GM12878 (cell line): Measurements from ENCODE around the gene KLK3. TPM values are rescaled to one million over a fixed set of nuclear protein-coding genes. Genes with fewer than 3 reads are reported as not detected.

ENCODE experiments used
- ATAC-seq: fragments of 200-7000 bp; cut with Tn5 transposase; 3 replicates; pipeline ENCODE4 v1.9.1; 2020; ENCODE audit warnings: mild to moderate bottlenecking, moderate library complexity
- Bru-seq: library from RNA; stranded (reverse); fragments of 400-500 nt; gene quantifications from one replicate; lab custom pipeline; 2021; lab: Mats Ljungman, UMichigan
- BruChase-seq, 2 experiments: library from RNA; stranded (reverse); fragments of 400-500 nt; gene quantifications; one replicate each; lab custom pipeline; 2021; lab: Mats Ljungman, UMichigan
- BruUV-seq: library from RNA; stranded (reverse); fragments of 400-500 nt; replicated peaks from 2 replicates; lab custom pipeline; 2021; lab: Mats Ljungman, UMichigan
- CTCF ChIA-PET: fragments of 300-600 bp; sonication (Branson Sonifier 250); formaldehyde crosslinking; extraction: SDS; loops from one replicate; lab custom pipeline; 2021; ENCODE audit warnings: inconsistent platforms; lab: Yijun Ruan, JAX
- POLR2A ChIA-PET: fragments of 350-600 bp; formaldehyde crosslinking; extraction: SDS; loops from one replicate; lab custom pipeline; 2021; ENCODE audit warnings: inconsistent platforms; lab: Charles Lee
- RAD21 ChIA-PET: fragments of 300-600 bp; sonication (Branson Sonifier 250); formaldehyde crosslinking; loops from one replicate; lab custom pipeline; 2023; ENCODE audit warnings: antibody characterized with exemption; ENCODE audit not compliant: unreplicated experiment; lab: Charles Lee
- SMC1A ChIA-PET: fragments of 300-600 bp; sonication (Branson Sonifier 250); formaldehyde crosslinking; loops from one replicate; lab custom pipeline; 2023; ENCODE audit not compliant: unreplicated experiment, uncharacterized antibody; lab: Charles Lee
- DNase-seq: peaks from one replicate; pipeline ENCODE4 v3.0.0-alpha.2; 2011; ENCODE audit warnings: low read depth, low spot score
- FAIRE-seq: peaks from 3 replicates; lab custom pipeline; 2011; peaks lifted over from hg19 to GRCh38; lab: Jason Lieb, UNC
- H2AFZ ChIP-seq: 2 replicates; pipeline ENCODE4 v1.6.0; 2011; ENCODE audit warnings: low read depth, low read length, control low read depth; ENCODE audit not compliant: control insufficient read depth
- H3K27ac ChIP-seq: 2 replicates; pipeline ENCODE4 v1.5.1; 2011; ENCODE audit warnings: control low read depth; ENCODE audit not compliant: control insufficient read depth, insufficient read depth
- H3K27me3 ChIP-seq, 2 experiments: replicated peaks in 1 of 2; 2 replicates each; pipeline versions ENCODE4 v1.6.0 to v1.6.1; 2011; ENCODE audit warnings: low read length in 1 of 2; ENCODE audit not compliant: control insufficient read depth in 2 of 2, insufficient read depth in 2 of 2
- H3K36me3 ChIP-seq, 2 experiments: 2 replicates each; pipeline ENCODE4 v1.5.1; 2011; ENCODE audit warnings: low read length in 1 of 2; ENCODE audit not compliant: control insufficient read depth in 2 of 2, insufficient read depth in 2 of 2
- H3K4me1 ChIP-seq: 2 replicates; pipeline ENCODE4 v1.6.1; 2011; ENCODE audit warnings: mild to moderate bottlenecking, low read length, moderate library complexity, mixed read lengths; ENCODE audit not compliant: control insufficient read depth, insufficient read depth
- H3K4me2 ChIP-seq: 2 replicates; pipeline ENCODE4 v1.6.0; 2011; ENCODE audit warnings: control low read depth; ENCODE audit not compliant: control insufficient read depth, insufficient read depth
- H3K4me3 ChIP-seq: fragments of 200-600 bp; sonication (generic); 2 replicates; pipeline ENCODE4 v1.5.1; 2016
- H3K79me2 ChIP-seq: 2 replicates; pipeline ENCODE4 v1.6.0; 2011; ENCODE audit warnings: low read length; ENCODE audit not compliant: control insufficient read depth, insufficient read depth
- H3K9ac ChIP-seq: 2 replicates; pipeline ENCODE4 v1.8.0; 2011; ENCODE audit warnings: low read length, control low read depth, mixed read lengths; ENCODE audit not compliant: control insufficient read depth, insufficient read depth
- H3K9me3 ChIP-seq: replicated peaks from 3 replicates; pipeline ENCODE4 v1.5.1; 2011; ENCODE audit warnings: mild to moderate bottlenecking, low read length; ENCODE audit not compliant: control insufficient read depth, insufficient read depth
- H4K20me1 ChIP-seq: 2 replicates; pipeline ENCODE4 v1.6.0; 2011; ENCODE audit not compliant: control insufficient read depth, insufficient read depth
- ETV6 ChIP-seq, 2 experiments: fragments of 450-650 bp in 1 of 2; IDR thresholded peaks in 1 of 2; conservative IDR thresholded peaks in 1 of 2; 2 replicates each; pipeline ENCODE4 v1.6.1; 2014; ENCODE audit warnings: antibody characterized with exemption in 1 of 2, borderline replicate concordance in 1 of 2, low read depth in 1 of 2, mild to moderate bottlenecking in 1 of 2, moderate library complexity in 1 of 2
- LARP7 ChIP-seq: fragments of 450-650 bp; IDR thresholded peaks from 2 replicates; pipeline ENCODE4 v1.6.1; 2017; ENCODE audit warnings: mild to moderate bottlenecking
- POLR2AphosphoS2 ChIP-seq: IDR thresholded peaks from 2 replicates; pipeline ENCODE4 v1.6.1; 2011; ENCODE audit warnings: low read depth, mild to moderate bottlenecking, low read length, improper control_type of control experiment, moderate library complexity
- POLR2AphosphoS5 ChIP-seq: IDR thresholded peaks from 2 replicates; pipeline ENCODE4 v1.6.1; 2011; ENCODE audit warnings: mild to moderate bottlenecking, low read length, inconsistent platforms
- TCF12 ChIP-seq: IDR thresholded peaks from 2 replicates; pipeline ENCODE4 v1.6.1; 2011; ENCODE audit warnings: low read depth, mild to moderate bottlenecking, low read length
- WGBS: methylation state at CpG from one replicate; pipeline ENCODE4 v1.1.6; 2016; ENCODE audit warnings: low lambda C conversion rate; ENCODE audit not compliant: insufficient replicate concordance, insufficient coverage; ENCODE audit errors: missing lambda C conversion rate; 5-methylcytosine and 5-hydroxymethylcytosine counted together
- in situ Hi-C: fragments of 300-500 bp; cut with MboI; formaldehyde crosslinking; loops from 9 replicates; pipeline ENCODE4 v1.14.3; 2018; ENCODE audit warnings: mixed read lengths
- intact Hi-C: fragments of 100-400 bp; cut with micrococcal nuclease; formaldehyde crosslinking; loops from one replicate; pipeline ENCODE4 v1.14.2; 2022; ENCODE audit not compliant: unreplicated experiment
- long read RNA-seq, 2 experiments: library from polyadenylated mRNA; unstranded; transcript quantifications; one replicate each; pipeline ENCODE4 v2.0.0, GENCODE V29; 2019 to 2020
- polyA minus RNA-seq, 3 experiments: library from RNA; depleted of rRNA, polyadenylated mRNA; stranded (reverse); fragments of >200 nt; gene quantifications; 2 replicates each; pipeline ENCODE4 v1.2.3, GENCODE V29; 2011
- polyA plus RNA-seq, 11 experiments: library from polyadenylated mRNA; depleted of rRNA in 4 of 11; unstranded in 6 of 11; stranded (reverse) in 5 of 11; fragments of >200 nt; fragmentation: Nextera tagmentation in 4 of 11; fragmentation: Illumina TruSeq in 1 of 11; extraction: Ambion mirVana in 4 of 11; extraction: Trizol in 1 of 11; gene quantifications; 1 replicate in 1 of 11; 2 replicates in 10 of 11; pipeline versions ENCODE4 v1.2.1 to v1.2.3, GENCODE V29; 2011 to 2016; ENCODE audit warnings: inconsistent platforms in 2 of 11, missing spikeins in 2 of 11, low read depth in 1 of 11
- total RNA-seq, 4 experiments: library from RNA; depleted of rRNA in 3 of 4; stranded (reverse); fragments of >200 nt in 3 of 4; fragmentation: Illumina TruSeq in 1 of 4; extraction: Trizol in 1 of 4; gene quantifications; 2 replicates each; pipeline versions ENCODE4 v1.2.1 to v1.2.3, GENCODE V29; 2013 to 2021
- TF ChIP-seq, protein P1 (sequence below): IDR thresholded peaks from 2 replicates; pipeline ENCODE4 v1.6.1; 2011; ENCODE audit warnings: borderline replicate concordance, low read depth, mild to moderate bottlenecking, moderate library complexity, low read length; ENCODE audit not compliant: insufficient read depth, poor library complexity, severe bottlenecking
- TF ChIP-seq, protein P2 (sequence below): fragments of 450-650 bp; IDR thresholded peaks from 2 replicates; pipeline ENCODE4 v1.6.1; 2017; ENCODE audit warnings: antibody characterized with exemption, mild to moderate bottlenecking, moderate library complexity

The KLK3 gene
- not detected in 2 replicates for total RNA-seq (2013; cell fraction: nucleolus; rRNA removed)
- total RNA-seq (2014; rRNA removed) (not detected in 2 replicates), total RNA-seq (2014; rRNA removed; fragmentation: Illumina TruSeq; extraction: Trizol) (not detected in 2 replicates), total RNA-seq (2021) (not detected in 2 replicates), polyA plus RNA-seq (2011; rRNA removed) (0.09 and 0.31 TPM in 2 replicates), polyA plus RNA-seq (2014; fragmentation: Illumina TruSeq; extraction: Trizol) (not detected in 2 replicates), polyA plus RNA-seq (2014; fragmentation: Nextera tagmentation; extraction: Ambion mirVana) (not detected), polyA plus RNA-seq (2014; rRNA removed) (not detected in 2 replicates), polyA plus RNA-seq (2016; fragmentation: Nextera tagmentation; extraction: Ambion mirVana) (not detected), polyA minus RNA-seq (2011; rRNA and poly(A)+ RNA removed) (0.15 TPM in 1 of 2 replicates, not detected in the other), Bru-seq, nascent RNA (not detected), BruChase-seq, experiment 1, labeled RNA remaining after a 6-hour chase (not detected), BruChase-seq, experiment 2, labeled RNA remaining after a 2-hour chase (not detected)
- polyA plus RNA-seq (2011; ENCODE audit: low read depth): not detected
- 0.07 and 0.20 TPM in 2 replicates for polyA plus RNA-seq (2011; cell fraction: cytosol; rRNA removed)
- polyA plus RNA-seq (2011; cell fraction: nucleus; rRNA removed): 0.31 and 0.83 TPM in 2 replicates
- polyA plus RNA-seq (2012): not detected in 2 replicates
- not detected in 2 replicates for polyA minus RNA-seq (2011; cell fraction: cytosol; rRNA and poly(A)+ RNA removed)
- 0.36 TPM in 1 of 2 replicates, not detected in the other for polyA minus RNA-seq (2011; cell fraction: nucleus; rRNA and poly(A)+ RNA removed)
- long read RNA-seq, experiment 1: 0 reads
- long read RNA-seq, experiment 2: 0 reads

DNA sequence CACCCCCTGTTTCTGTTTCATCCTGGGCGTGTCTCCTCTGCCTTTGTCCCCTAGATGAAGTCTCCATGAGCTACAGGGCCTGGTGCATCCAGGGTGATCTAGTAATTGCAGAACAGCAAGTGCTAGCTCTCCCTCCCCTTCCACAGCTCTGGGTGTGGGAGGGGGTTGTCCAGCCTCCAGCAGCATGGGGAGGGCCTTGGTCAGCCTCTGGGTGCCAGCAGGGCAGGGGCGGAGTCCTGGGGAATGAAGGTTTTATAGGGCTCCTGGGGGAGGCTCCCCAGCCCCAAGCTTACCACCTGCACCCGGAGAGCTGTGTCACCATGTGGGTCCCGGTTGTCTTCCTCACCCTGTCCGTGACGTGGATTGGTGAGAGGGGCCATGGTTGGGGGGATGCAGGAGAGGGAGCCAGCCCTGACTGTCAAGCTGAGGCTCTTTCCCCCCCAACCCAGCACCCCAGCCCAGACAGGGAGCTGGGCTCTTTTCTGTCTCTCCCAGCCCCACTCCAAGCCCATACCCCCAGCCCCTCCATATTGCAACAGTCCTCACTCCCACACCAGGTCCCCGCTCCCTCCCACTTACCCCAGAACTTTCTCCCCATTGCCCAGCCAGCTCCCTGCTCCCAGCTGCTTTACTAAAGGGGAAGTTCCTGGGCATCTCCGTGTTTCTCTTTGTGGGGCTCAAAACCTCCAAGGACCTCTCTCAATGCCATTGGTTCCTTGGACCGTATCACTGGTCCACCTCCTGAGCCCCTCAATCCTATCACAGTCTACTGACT is at the start of gene KLK3:
KLK3 (plus strand) TSS at position 280 of the 775 bp plus-strand sequence; CDS start at position 321, 41 bp downstream.
- Histone ChIP-seq H3K9ac (no peak within 1 kb of the TSS), H3K4me3 (no peak within 1 kb of the TSS), H3K36me3 (no peaks in the 10 kb centered on the region), H3K27me3 (no peaks in the 10 kb centered on the region; a peak in 3 of 4 replicates), H4K20me1 (no peaks in the 10 kb centered on the region), H3K9me3 (no peaks in the 10 kb centered on the region; the same call in 2 of the 3 replicates), H2AFZ (no peak within 1 kb of the TSS), H3K79me2 (no peaks in the 10 kb centered on the region), H3K27ac (no peak within 1 kb of the TSS), H3K4me2 (no peak within 1 kb of the TSS), H3K4me1 (0 out of 2 replicates have a peak, but pooled peaks cover 3% of the 10 kb centered on the region)
- ATAC-seq (no peak), DNase-seq (no peak), FAIRE-seq (no peak)
- ChIA-PET CTCF (interaction anchor here (1.1 kb wide), 1 partner anchor 67 kb away, joined by 7 read pairs; no protein-coding TSS in a partner anchor), SMC1A (no interaction called here), POLR2A (interaction anchor here (1.4 kb wide), 1 partner anchor 9 kb away, joined by 3 read pairs; no protein-coding TSS in a partner anchor), RAD21 (interaction anchor here (0.9 to 1.2 kb wide), 2 partner anchors 27 to 67 kb away, joined by 3 read pairs; no protein-coding TSS in a partner anchor)
- TF ChIP-seq LARP7 (no peak), POLR2AphosphoS5 (no peak), TCF12 (no peak), POLR2AphosphoS2 (no peak), ETV6 (conservative IDR thresholded peaks at IDR 0.05 in 1 of 2, IDR thresholded peaks at IDR 0.05 in 1 of 2; ENCODE audit: borderline replicate concordance in 1 of 2, low read depth in 1 of 2) (no peak)
- TF ChIP-seq, protein P1, sequence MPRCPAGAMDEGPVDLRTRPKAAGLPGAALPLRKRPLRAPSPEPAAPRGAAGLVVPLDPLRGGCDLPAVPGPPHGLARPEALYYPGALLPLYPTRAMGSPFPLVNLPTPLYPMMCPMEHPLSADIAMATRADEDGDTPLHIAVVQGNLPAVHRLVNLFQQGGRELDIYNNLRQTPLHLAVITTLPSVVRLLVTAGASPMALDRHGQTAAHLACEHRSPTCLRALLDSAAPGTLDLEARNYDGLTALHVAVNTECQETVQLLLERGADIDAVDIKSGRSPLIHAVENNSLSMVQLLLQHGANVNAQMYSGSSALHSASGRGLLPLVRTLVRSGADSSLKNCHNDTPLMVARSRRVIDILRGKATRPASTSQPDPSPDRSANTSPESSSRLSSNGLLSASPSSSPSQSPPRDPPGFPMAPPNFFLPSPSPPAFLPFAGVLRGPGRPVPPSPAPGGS: no peak
- TF ChIP-seq, protein P2, sequence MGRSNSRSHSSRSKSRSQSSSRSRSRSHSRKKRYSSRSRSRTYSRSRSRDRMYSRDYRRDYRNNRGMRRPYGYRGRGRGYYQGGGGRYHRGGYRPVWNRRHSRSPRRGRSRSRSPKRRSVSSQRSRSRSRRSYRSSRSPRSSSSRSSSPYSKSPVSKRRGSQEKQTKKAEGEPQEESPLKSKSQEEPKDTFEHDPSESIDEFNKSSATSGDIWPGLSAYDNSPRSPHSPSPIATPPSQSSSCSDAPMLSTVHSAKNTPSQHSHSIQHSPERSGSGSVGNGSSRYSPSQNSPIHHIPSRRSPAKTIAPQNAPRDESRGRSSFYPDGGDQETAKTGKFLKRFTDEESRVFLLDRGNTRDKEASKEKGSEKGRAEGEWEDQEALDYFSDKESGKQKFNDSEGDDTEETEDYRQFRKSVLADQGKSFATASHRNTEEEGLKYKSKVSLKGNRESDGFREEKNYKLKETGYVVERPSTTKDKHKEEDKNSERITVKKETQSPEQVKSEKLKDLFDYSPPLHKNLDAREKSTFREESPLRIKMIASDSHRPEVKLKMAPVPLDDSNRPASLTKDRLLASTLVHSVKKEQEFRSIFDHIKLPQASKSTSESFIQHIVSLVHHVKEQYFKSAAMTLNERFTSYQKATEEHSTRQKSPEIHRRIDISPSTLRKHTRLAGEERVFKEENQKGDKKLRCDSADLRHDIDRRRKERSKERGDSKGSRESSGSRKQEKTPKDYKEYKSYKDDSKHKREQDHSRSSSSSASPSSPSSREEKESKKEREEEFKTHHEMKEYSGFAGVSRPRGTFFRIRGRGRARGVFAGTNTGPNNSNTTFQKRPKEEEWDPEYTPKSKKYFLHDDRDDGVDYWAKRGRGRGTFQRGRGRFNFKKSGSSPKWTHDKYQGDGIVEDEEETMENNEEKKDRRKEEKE: no peak
- 21% methylated on average over 9 of the region's 9 CpGs for WGBS
- intact Hi-C loops (no loop called here), in situ Hi-C loops (no loop called here)
- no TSS peak for BruUV-seq
